ENCODE results near the gene RSU1. TPM values are rescaled to one million over a fixed set of nuclear protein-coding genes. Genes with fewer than 3 reads are reported as not detected.

The RSU1 gene
- total RNA-seq, 1 donor from 2014 or later, result 46.9 TPM

DNA sequence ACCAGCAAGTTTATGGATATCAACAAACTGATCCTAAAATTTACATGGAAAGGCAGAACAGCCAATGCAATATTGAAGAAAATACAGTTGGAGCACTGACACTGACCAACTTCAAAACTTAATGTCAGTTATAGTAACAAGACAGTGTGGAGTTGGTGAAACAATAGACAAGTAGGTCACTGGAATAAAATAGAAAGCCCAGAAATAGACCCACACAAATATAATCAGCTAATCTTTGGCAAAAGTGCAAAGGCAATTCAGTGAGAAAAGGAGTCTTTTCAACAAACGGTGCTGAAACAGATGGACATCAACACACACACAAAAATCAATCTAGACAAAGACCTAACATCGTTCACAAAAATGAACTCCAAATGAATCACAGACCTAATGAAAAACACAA is 13.8 kb downstream of the RSU1 start:
- TF ChIP-seq, protein P1, sequence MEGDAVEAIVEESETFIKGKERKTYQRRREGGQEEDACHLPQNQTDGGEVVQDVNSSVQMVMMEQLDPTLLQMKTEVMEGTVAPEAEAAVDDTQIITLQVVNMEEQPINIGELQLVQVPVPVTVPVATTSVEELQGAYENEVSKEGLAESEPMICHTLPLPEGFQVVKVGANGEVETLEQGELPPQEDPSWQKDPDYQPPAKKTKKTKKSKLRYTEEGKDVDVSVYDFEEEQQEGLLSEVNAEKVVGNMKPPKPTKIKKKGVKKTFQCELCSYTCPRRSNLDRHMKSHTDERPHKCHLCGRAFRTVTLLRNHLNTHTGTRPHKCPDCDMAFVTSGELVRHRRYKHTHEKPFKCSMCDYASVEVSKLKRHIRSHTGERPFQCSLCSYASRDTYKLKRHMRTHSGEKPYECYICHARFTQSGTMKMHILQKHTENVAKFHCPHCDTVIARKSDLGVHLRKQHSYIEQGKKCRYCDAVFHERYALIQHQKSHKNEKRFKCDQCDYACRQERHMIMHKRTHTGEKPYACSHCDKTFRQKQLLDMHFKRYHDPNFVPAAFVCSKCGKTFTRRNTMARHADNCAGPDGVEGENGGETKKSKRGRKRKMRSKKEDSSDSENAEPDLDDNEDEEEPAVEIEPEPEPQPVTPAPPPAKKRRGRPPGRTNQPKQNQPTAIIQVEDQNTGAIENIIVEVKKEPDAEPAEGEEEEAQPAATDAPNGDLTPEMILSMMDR (conservative IDR thresholded peaks at IDR 0.05; ENCODE audit: low read depth, low read length), result no peak

DNA sequence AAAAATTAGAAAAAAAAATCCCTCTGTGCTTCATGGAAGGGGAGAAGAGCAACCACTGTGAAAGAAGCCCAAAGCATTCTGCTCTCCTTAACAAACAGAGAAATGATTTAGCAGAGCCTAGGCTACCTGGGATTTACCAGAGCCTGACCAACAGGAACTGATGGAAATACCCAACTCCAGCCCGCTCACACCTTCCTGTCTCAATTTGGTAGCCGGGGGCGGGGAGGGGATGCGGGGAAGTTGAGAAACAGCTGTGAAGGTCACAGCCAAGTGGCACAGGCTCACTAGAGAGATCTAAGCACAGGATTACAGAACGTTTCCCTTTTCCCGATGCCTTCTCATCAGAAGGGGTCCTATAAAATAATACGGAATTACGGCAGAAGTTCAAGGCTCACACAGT is 17.6 kb downstream of the RSU1 start:
- no peak for DNase-seq (ENCODE audit: low read depth)
- TF ChIP-seq, protein P1 (conservative IDR thresholded peaks at IDR 0.05; ENCODE audit: low read depth, low read length), result no peak
- no peak overlapping the region for H3K4me3 ChIP-seq (ENCODE audit: low read depth, low read length)

More for the DNA sequence above, 13.8 kb downstream of the RSU1 start:
- no peak for DNase-seq (ENCODE audit: low read depth)
- no peak overlapping the region for H3K4me3 ChIP-seq (ENCODE audit: low read depth, low read length)

DNA sequence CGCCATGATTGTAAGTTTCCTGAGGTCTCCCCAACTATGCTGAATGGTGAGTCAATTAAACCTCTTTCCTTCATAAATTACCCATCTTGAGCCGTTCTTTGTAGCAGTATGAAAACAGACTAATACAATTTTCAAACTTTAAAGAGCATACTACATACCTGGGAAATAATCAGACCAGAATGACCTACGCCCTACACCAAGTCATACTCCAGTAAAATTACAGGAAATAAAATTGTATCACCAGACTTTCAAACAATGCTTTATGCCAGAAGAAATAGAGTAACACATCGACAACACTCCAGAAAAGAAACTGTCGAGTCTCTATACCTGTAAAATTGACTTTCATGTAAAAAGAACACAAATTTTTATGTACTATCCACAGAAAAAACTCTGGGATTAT is 18.7 kb downstream of the RSU1 start:
- TF ChIP-seq, protein P1 (conservative IDR thresholded peaks at IDR 0.05; ENCODE audit: low read depth, low read length), result no peak
- no peak overlapping the region for H3K4me3 ChIP-seq (ENCODE audit: low read depth, low read length)
- DNase-seq (ENCODE audit: low read depth), result no peak

DNA sequence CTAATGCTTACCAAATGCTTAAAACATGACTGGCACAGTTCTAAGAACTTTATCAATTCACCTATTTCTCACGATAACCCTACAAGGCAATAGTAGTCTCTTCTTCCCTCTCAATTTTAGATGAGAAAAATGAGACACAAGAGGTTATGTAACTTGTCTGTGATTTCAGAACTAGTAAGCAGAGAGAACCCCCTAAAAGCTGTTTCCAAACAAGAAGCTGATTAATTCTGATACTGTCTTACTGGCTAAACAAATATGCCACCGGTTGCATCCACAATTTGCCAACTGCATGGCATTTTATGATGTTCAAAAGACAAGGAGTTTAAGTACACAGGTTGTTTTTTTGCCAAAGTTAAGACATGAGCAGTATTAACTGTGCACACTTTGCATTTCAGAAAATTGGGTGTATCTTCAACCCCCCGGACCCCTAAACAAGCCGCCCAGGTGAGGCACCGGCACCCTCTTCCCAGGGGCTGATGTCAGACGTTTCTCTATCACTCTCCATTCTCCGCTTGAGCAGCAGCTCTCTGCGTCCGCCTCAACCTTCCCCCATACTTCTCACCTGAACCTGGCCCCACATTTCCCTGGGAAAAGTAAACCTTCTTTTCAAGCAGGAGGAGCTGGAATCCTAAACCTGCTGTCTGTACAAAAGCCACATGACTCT is 21.7 kb downstream of the RSU1 start:
- no peak overlapping the region for H3K4me3 ChIP-seq (ENCODE audit: low read depth, low read length)
- TF ChIP-seq, protein P1 (conservative IDR thresholded peaks at IDR 0.05; ENCODE audit: low read depth, low read length), result no peak
- no peak for DNase-seq (ENCODE audit: low read depth)

DNA sequence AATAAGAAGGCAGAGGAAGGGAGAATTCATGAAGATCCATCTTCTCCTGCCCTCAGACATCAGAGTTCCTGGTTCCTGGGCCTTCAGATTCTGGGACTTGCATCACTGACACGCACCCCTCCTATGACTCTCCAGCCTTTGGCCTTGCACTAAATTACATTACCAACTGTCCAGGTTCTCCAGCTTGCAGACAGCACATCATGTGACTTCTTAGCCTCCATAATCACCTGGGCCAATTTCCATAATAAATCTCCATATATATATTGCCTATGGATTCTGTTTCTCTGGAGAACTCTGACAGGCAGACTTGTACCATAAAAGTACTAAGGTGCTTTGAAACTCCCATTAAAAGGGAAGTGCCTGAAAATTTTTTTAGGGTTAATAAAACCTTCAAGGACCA is 23.2 kb downstream of the RSU1 start:
- TF ChIP-seq, protein P1 (conservative IDR thresholded peaks at IDR 0.05; ENCODE audit: low read depth, low read length), result no peak
- no peak overlapping the region for H3K4me3 ChIP-seq (ENCODE audit: low read depth, low read length)
- DNase-seq (ENCODE audit: low read depth), result no peak

DNA sequence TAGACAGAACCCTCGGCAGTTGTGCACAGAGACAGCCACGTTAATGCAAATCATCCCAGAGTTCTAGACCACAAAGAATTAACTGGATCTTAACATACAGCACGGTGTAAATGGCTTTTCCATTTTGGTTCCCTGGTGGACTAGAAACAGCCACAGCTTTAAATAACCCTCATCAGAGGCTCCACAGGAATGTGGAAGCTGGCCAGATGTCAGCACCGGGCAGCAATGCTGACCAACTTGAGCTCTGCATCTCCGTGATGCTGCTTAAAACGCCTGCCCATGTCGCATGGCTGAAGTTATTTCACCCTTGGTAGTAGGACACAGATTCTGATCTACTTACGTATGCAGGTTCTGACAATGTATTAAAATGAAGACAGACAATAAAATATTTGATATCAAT is 24.5 kb downstream of the RSU1 start:
- DNase-seq (ENCODE audit: low read depth), result no peak
- TF ChIP-seq, protein P1 (conservative IDR thresholded peaks at IDR 0.05; ENCODE audit: low read depth, low read length), result no peak

DNA sequence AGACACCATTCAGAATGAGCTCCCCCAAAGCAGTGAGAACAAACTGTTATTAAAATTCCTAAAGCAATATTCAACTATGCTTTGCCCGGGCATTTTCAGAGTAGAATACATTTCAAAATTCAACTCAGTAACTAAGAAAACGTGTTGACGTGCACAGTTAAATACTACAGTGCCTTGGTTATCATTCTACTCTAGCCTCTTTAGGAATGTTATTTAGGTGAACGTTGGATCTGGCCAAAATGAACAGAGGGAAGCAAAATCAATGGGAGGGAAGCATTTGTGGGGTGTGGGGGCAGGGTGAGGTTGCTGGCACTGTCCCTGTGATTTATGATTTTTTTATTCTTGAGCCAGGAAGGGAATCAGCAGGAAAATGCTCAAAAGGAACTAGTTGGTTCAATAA is 27.5 kb downstream of the RSU1 start:
- TF ChIP-seq, protein P1 (conservative IDR thresholded peaks at IDR 0.05; ENCODE audit: low read depth, low read length), result no peak
- no peak for DNase-seq (ENCODE audit: low read depth)
- H3K4me3 ChIP-seq (ENCODE audit: low read depth, low read length), result no peak overlapping the region

More for the DNA sequence above, 24.5 kb downstream of the RSU1 start:
- no peak overlapping the region for H3K4me3 ChIP-seq (ENCODE audit: low read depth, low read length)
